ENCODE results near the gene CFAP299. TPM values are rescaled to one million over a fixed set of nuclear protein-coding genes. Genes with fewer than 3 reads are reported as not detected.
"Not testable (repeated sequence)": the region's sequence is repeated elsewhere in the genome, so short reads cannot be mapped to it uniquely, and the experiment has no call there.

The CFAP299 gene
- total and polyA plus RNA-seq, 5 donors = not detected

- 93% methylated on average over 3 of the region's 3 CpGs for WGBS
- H3K4me1 ChIP-seq (ENCODE audit: control insufficient read depth, insufficient read depth, low read length); H3K27me3 ChIP-seq (ENCODE audit: control insufficient read depth, insufficient read depth); ATAC-seq; H3K4me3 ChIP-seq (ENCODE audit: low read length); intact Hi-C loops (cut with DNase I); H3K27ac ChIP-seq (ENCODE audit: low read length); H3K9me3 ChIP-seq (ENCODE audit: control insufficient read depth, low read length); DNase-seq: not testable (repeated sequence)
Measured at GRCh38 chr4:80670118-80670517, 334.6 kb downstream of the CFAP299 start.

- no peak for DNase-seq
- H3K9me3 ChIP-seq (ENCODE audit: control insufficient read depth, low read length) = no peaks in the 10 kb centered on the region
- intact Hi-C loops (cut with DNase I) = no loop called here
- ATAC-seq = no peak
- H3K4me3 ChIP-seq (ENCODE audit: low read length) = no peak overlapping the region
- H3K27ac ChIP-seq (ENCODE audit: low read length) = no peak overlapping the region
- H3K27me3 ChIP-seq (ENCODE audit: control insufficient read depth, insufficient read depth) = no peaks in the 10 kb centered on the region
- H3K4me1 ChIP-seq (ENCODE audit: control insufficient read depth, insufficient read depth, low read length) = no peaks in the 10 kb centered on the region
Measured at GRCh38 chr4:80678413-80678812, 342.9 kb downstream of the CFAP299 start.

- H3K4me1 ChIP-seq (ENCODE audit: control insufficient read depth, insufficient read depth, low read length) = no peaks in the 10 kb centered on the region
- no peaks in the 10 kb centered on the region for H3K9me3 ChIP-seq (ENCODE audit: control insufficient read depth, low read length)
- no peaks in the 10 kb centered on the region for H3K27me3 ChIP-seq (ENCODE audit: control insufficient read depth, insufficient read depth)
- intact Hi-C loops (cut with DNase I) = no loop called here
- DNase-seq (no peak), ATAC-seq (no peak)
- H3K4me3 ChIP-seq (ENCODE audit: low read length) = no peak overlapping the region
- no peak overlapping the region for H3K27ac ChIP-seq (ENCODE audit: low read length)
Measured at GRCh38 chr4:80680934-80681333, 345.4 kb downstream of the CFAP299 start.

- ATAC-seq (no peak), DNase-seq (no peak)
- Histone ChIP-seq H3K4me3 (ENCODE audit: low read length) (no peak overlapping the region), H3K4me1 (ENCODE audit: control insufficient read depth, insufficient read depth, low read length) (no peaks in the 10 kb centered on the region), H3K27ac (ENCODE audit: low read length) (no peak overlapping the region), H3K27me3 (ENCODE audit: control insufficient read depth, insufficient read depth) (no peaks in the 10 kb centered on the region), H3K9me3 (ENCODE audit: control insufficient read depth, low read length) (no peaks in the 10 kb centered on the region)
- intact Hi-C loops (cut with DNase I) = no loop called here
Measured at GRCh38 chr4:80685214-80685613, 349.7 kb downstream of the CFAP299 start.

- H3K27ac ChIP-seq (ENCODE audit: low read length); intact Hi-C loops (cut with DNase I): not testable (repeated sequence)
Measured at GRCh38 chr4:80687736-80688135, 352.2 kb downstream of the CFAP299 start.

GRCh38 chr4:80694171-80694570 is 358.6 kb downstream of the CFAP299 start:
- H3K4me1 ChIP-seq (ENCODE audit: control insufficient read depth, insufficient read depth, low read length) = no peaks in the 10 kb centered on the region
- intact Hi-C loops (cut with DNase I) = no loop called here
- no peaks in the 10 kb centered on the region for H3K9me3 ChIP-seq (ENCODE audit: control insufficient read depth, low read length)
- no peaks in the 10 kb centered on the region for H3K27me3 ChIP-seq (ENCODE audit: control insufficient read depth, insufficient read depth)
- DNase-seq (no peak), ATAC-seq (no peak)
- H3K27ac ChIP-seq (ENCODE audit: low read length) = no peak overlapping the region
- WGBS = 74% methylated on average over 3 of the region's 3 CpGs
- H3K4me3 ChIP-seq (ENCODE audit: low read length) = no peak overlapping the region

More at GRCh38 chr4:80687736-80688135, 352.2 kb downstream of the CFAP299 start:
- not testable (repeated sequence) for ATAC-seq; DNase-seq; H3K27me3 ChIP-seq (ENCODE audit: control insufficient read depth, insufficient read depth); H3K4me3 ChIP-seq (ENCODE audit: low read length); H3K4me1 ChIP-seq (ENCODE audit: control insufficient read depth, insufficient read depth, low read length); H3K9me3 ChIP-seq (ENCODE audit: control insufficient read depth, low read length)
- 88% methylated on average over 23 of the region's 23 CpGs for WGBS

- WGBS = 30% methylated on average over 3 of the region's 3 CpGs
- Histone ChIP-seq H3K27ac (ENCODE audit: low read length) (no peak overlapping the region), H3K4me1 (ENCODE audit: control insufficient read depth, insufficient read depth, low read length) (no peaks in the 10 kb centered on the region), H3K9me3 (ENCODE audit: control insufficient read depth, low read length) (no peaks in the 10 kb centered on the region), H3K4me3 (ENCODE audit: low read length) (no peak overlapping the region), H3K27me3 (ENCODE audit: control insufficient read depth, insufficient read depth) (no peaks in the 10 kb centered on the region)
- no peak for DNase-seq
- ATAC-seq = no peak
- intact Hi-C loops (cut with DNase I) = no loop called here
Measured at GRCh38 chr4:80705311-80705710, 369.8 kb downstream of the CFAP299 start.

- no peak for DNase-seq
- ATAC-seq = no peak
- H3K4me1 ChIP-seq (ENCODE audit: control insufficient read depth, insufficient read depth, low read length) = no peaks in the 10 kb centered on the region
- intact Hi-C loops (cut with DNase I) = no loop called here
- WGBS = 50% methylated on average over 6 of the region's 6 CpGs
- no peaks in the 10 kb centered on the region for H3K27me3 ChIP-seq (ENCODE audit: control insufficient read depth, insufficient read depth)
- no peak overlapping the region for H3K4me3 ChIP-seq (ENCODE audit: low read length)
- no peak overlapping the region for H3K27ac ChIP-seq (ENCODE audit: low read length)
- no peaks in the 10 kb centered on the region for H3K9me3 ChIP-seq (ENCODE audit: control insufficient read depth, low read length)
Measured at GRCh38 chr4:80709082-80709869, 373.7 kb downstream of the CFAP299 start.

GRCh38 chr4:80710748-80711451 is 375.4 kb downstream of the CFAP299 start:
- Histone ChIP-seq H3K27ac (ENCODE audit: low read length) (no peak overlapping the region), H3K9me3 (ENCODE audit: control insufficient read depth, low read length) (no peaks in the 10 kb centered on the region), H3K27me3 (ENCODE audit: control insufficient read depth, insufficient read depth) (no peaks in the 10 kb centered on the region), H3K4me3 (ENCODE audit: low read length) (no peak overlapping the region), H3K4me1 (ENCODE audit: control insufficient read depth, insufficient read depth, low read length) (no peaks in the 10 kb centered on the region)
- DNase-seq = no peak
- ATAC-seq = no peak
- WGBS = 56% methylated on average over 5 of the region's 5 CpGs
- intact Hi-C loops (cut with DNase I) = no loop called here

GRCh38 chr4:80711956-80712355 is 376.4 kb downstream of the CFAP299 start:
- WGBS = 68% methylated on average over 1 of the region's 1 CpG
- intact Hi-C loops (cut with DNase I) = no loop called here
- Histone ChIP-seq H3K9me3 (ENCODE audit: control insufficient read depth, low read length) (no peaks in the 10 kb centered on the region), H3K4me1 (ENCODE audit: control insufficient read depth, insufficient read depth, low read length) (no peaks in the 10 kb centered on the region), H3K4me3 (ENCODE audit: low read length) (no peak overlapping the region), H3K27me3 (ENCODE audit: control insufficient read depth, insufficient read depth) (no peaks in the 10 kb centered on the region), H3K27ac (ENCODE audit: low read length) (no peak overlapping the region)
- DNase-seq (no peak), ATAC-seq (no peak)

GRCh38 chr4:80713409-80713808 is 377.9 kb downstream of the CFAP299 start:
- intact Hi-C loops (cut with DNase I) = no loop called here
- H3K4me3 ChIP-seq (ENCODE audit: low read length) = no peak overlapping the region
- DNase-seq = no peak
- 28% methylated on average over 1 of the region's 1 CpG for WGBS
- no peaks in the 10 kb centered on the region for H3K4me1 ChIP-seq (ENCODE audit: control insufficient read depth, insufficient read depth, low read length)
- no peaks in the 10 kb centered on the region for H3K9me3 ChIP-seq (ENCODE audit: control insufficient read depth, low read length)
- no peaks in the 10 kb centered on the region for H3K27me3 ChIP-seq (ENCODE audit: control insufficient read depth, insufficient read depth)
- ATAC-seq = no peak
- H3K27ac ChIP-seq (ENCODE audit: low read length) = no peak overlapping the region
